Caco-2 (cell line): Measurements from ENCODE around the gene LENG1. TPM values are rescaled to one million over a fixed set of nuclear protein-coding genes. Genes with fewer than 3 reads are reported as not detected.
"Not testable (repeated sequence)": the region's sequence is repeated elsewhere in the genome, so short reads cannot be mapped to it uniquely, and the experiment has no call there.

Experiments
- BruUV-seq: library from RNA; stranded (reverse); fragments of 400-500 nt; replicated peaks from 2 replicates; lab custom pipeline; 2021; lab: Mats Ljungman, UMichigan
- CTCF ChIA-PET: fragments of 300-600 bp; sonication (Branson Sonifier 250); formaldehyde crosslinking; loops from one replicate; lab custom pipeline; 2022; ENCODE audit warnings: antibody characterized with exemption; lab: Charles Lee
- POLR2A ChIA-PET: fragments of 300-600 bp; sonication (Branson Sonifier 250); formaldehyde crosslinking; loops from one replicate; lab custom pipeline; 2022; ENCODE audit warnings: antibody characterized with exemption; lab: Charles Lee
- DNase-seq, 2 experiments: peaks; one replicate each; pipeline versions ENCODE4 v3.0.0 to v3.0.0-alpha.2; 2020 to 2022
- H3K27me3 ChIP-seq: replicated peaks from 2 replicates; pipeline ENCODE4 v1.6.0; 2011; ENCODE audit warnings: low read length; ENCODE audit not compliant: control insufficient read depth, insufficient read depth
- H3K36me3 ChIP-seq: 2 replicates; pipeline ENCODE4 v1.5.1; 2011; ENCODE audit warnings: low read length; ENCODE audit not compliant: control insufficient read depth, insufficient read depth
- H3K4me1 ChIP-seq: fragments of 250-450 bp; sonication (Bioruptor Pico); 2 replicates; pipeline ENCODE4 v1.5.1; 2020; ENCODE audit warnings: mild to moderate bottlenecking
- H3K4me3 ChIP-seq: 2 replicates; pipeline ENCODE4 v1.5.1; 2011; ENCODE audit warnings: low read depth, mild to moderate bottlenecking, control low read depth, low read length
- H3K9me3 ChIP-seq: fragments of 250-450 bp; sonication (Bioruptor Pico); 2 replicates; pipeline ENCODE4 v1.5.1; 2020; ENCODE audit warnings: mild to moderate bottlenecking, moderate library complexity
- H3K27ac Mint-ChIP-seq: one replicate; pipeline ENCODE4 v1.8.0; 2022; ENCODE audit warnings: mixed read lengths; ENCODE audit not compliant: unreplicated experiment
- H3K27me3 Mint-ChIP-seq: one replicate; pipeline ENCODE4 v1.8.0; 2022; ENCODE audit warnings: mixed read lengths; ENCODE audit not compliant: insufficient read depth, unreplicated experiment
- H3K36me3 Mint-ChIP-seq: one replicate; pipeline ENCODE4 v1.8.0; 2022; ENCODE audit warnings: mild to moderate bottlenecking, mixed read lengths; ENCODE audit not compliant: insufficient read depth, unreplicated experiment
- H3K4me1 Mint-ChIP-seq: one replicate; pipeline ENCODE4 v1.8.0; 2022; ENCODE audit warnings: low read depth, mixed read lengths; ENCODE audit not compliant: unreplicated experiment
- H3K4me3 Mint-ChIP-seq: one replicate; pipeline ENCODE4 v1.8.0; 2022; ENCODE audit warnings: mild to moderate bottlenecking, moderate library complexity, mixed read lengths; ENCODE audit not compliant: unreplicated experiment
- H3K9me3 Mint-ChIP-seq: one replicate; pipeline ENCODE4 v1.8.0; 2022; ENCODE audit warnings: mixed read lengths; ENCODE audit not compliant: unreplicated experiment
- CTCF ChIP-seq, 2 experiments: fragments of 200-600 bp in 1 of 2; IDR thresholded peaks; 1 replicate in 1 of 2; 2 replicates in 1 of 2; pipeline versions ENCODE4 v1.5.1 to v1.8.0; 2011 to 2022; ENCODE audit warnings: antibody characterized with exemption in 1 of 2, control low read depth in 1 of 2, inconsistent platforms in 1 of 2, low read depth in 1 of 2, low read length in 1 of 2, mild to moderate bottlenecking in 1 of 2, moderate library complexity in 1 of 2; ENCODE audit not compliant: insufficient read depth in 1 of 2, severe bottlenecking in 1 of 2, unreplicated experiment in 1 of 2
- intact Hi-C: fragments of 100-400 bp; cut with micrococcal nuclease; formaldehyde crosslinking; loops from one replicate; pipeline ENCODE4 v1.10.0; 2022; ENCODE audit not compliant: unreplicated experiment
- total RNA-seq: library from RNA; stranded (reverse); gene quantifications from 2 replicates; pipeline ENCODE4 v1.2.3, GENCODE V29; 2022

Gene LENG1
- total RNA-seq, 1 experiment from 2014 or later = 6.9 TPM

- no TSS peak for BruUV-seq
- CTCF ChIA-PET = no interaction called here
- POLR2A ChIA-PET = interaction anchor here (0.6 kb wide), 1 partner anchor 932 kb away, joined by 4 read pairs; no protein-coding TSS in a partner anchor
- no peaks in the 10 kb centered on the region for H3K36me3 ChIP-seq
- DNase-seq = no peak
- intact Hi-C loops = no loop called here
- no peaks in the 10 kb centered on the region for H3K27me3 ChIP-seq
- H3K27me3 Mint-ChIP-seq = no peaks in the 10 kb centered on the region
- 0 out of 2 replicates have a peak, but pooled peaks cover 6% of the 10 kb centered on the region for H3K4me1 ChIP-seq
- peaks cover 56% of the 10 kb centered on the region for H3K36me3 Mint-ChIP-seq
- H3K4me3 ChIP-seq = no peak overlapping the region
- H3K9me3 ChIP-seq = no peaks in the 10 kb centered on the region
- H3K27ac Mint-ChIP-seq = no peak overlapping the region
- peaks cover 14% of the 10 kb centered on the region for H3K4me1 Mint-ChIP-seq
- H3K9me3 Mint-ChIP-seq = no peaks in the 10 kb centered on the region
- no peak overlapping the region for H3K4me3 Mint-ChIP-seq
- TF ChIP-seq CTCF (IDR thresholded peaks at IDR 0.05; ENCODE audit: insufficient read depth in 1 of 2, low read depth in 1 of 2, low read length in 1 of 2, severe bottlenecking in 1 of 2, unreplicated experiment in 1 of 2) = no peak
These were observed 26.8 kb upstream of the LENG1 start for GRCh38 chr19:54186351-54186750.

GRCh38 chr19:54183431-54183830 is 23.9 kb upstream of the LENG1 start:
- Mint-ChIP-seq H3K27ac (no peak overlapping the region), H3K9me3 (no peaks in the 10 kb centered on the region), H3K36me3 (peaks cover 45% of the 10 kb centered on the region), H3K4me1 (peaks cover 14% of the 10 kb centered on the region), H3K4me3 (no peak overlapping the region), H3K27me3 (no peaks in the 10 kb centered on the region)
- no peaks in the 10 kb centered on the region for H3K36me3 ChIP-seq
- ChIA-PET CTCF (interaction anchor here (1.7 kb wide), 1 partner anchor 10 kb away, joined by 4 read pairs; no protein-coding TSS in a partner anchor), POLR2A (no interaction called here)
- no TSS peak for BruUV-seq
- H3K9me3 ChIP-seq = no peaks in the 10 kb centered on the region
- TF ChIP-seq CTCF (IDR thresholded peaks at IDR 0.05; ENCODE audit: insufficient read depth in 1 of 2, low read depth in 1 of 2, low read length in 1 of 2, severe bottlenecking in 1 of 2, unreplicated experiment in 1 of 2) = no peak
- intact Hi-C loops = no loop called here
- no peaks in the 10 kb centered on the region for H3K27me3 ChIP-seq
- H3K4me3 ChIP-seq = no peak overlapping the region
- H3K4me1 ChIP-seq = 0 out of 2 replicates have a peak, but pooled peaks cover 6% of the 10 kb centered on the region
- DNase-seq = no peak

- H3K27ac Mint-ChIP-seq, H3K4me3 Mint-ChIP-seq, POLR2A ChIA-PET, H3K36me3 ChIP-seq, H3K9me3 ChIP-seq, H3K27me3 ChIP-seq, intact Hi-C loops, BruUV-seq, H3K4me1 ChIP-seq, DNase-seq, H3K4me3 ChIP-seq, H3K9me3 Mint-ChIP-seq, H3K27me3 Mint-ChIP-seq, H3K4me1 Mint-ChIP-seq: not testable (repeated sequence)
- peaks cover 43% of the 10 kb centered on the region for H3K36me3 Mint-ChIP-seq
- CTCF ChIA-PET = interaction anchor here (1.2 kb wide), 1 partner anchor 9 kb away, joined by 6 read pairs; no protein-coding TSS in a partner anchor
These were observed 22.4 kb upstream of the LENG1 start for GRCh38 chr19:54181894-54182293.
